ENCODE data around the gene MAFG. TPM values are rescaled to one million over a fixed set of nuclear protein-coding genes. Genes with fewer than 3 reads are reported as not detected.

Gene MAFG
- total RNA-seq, 4 donors from 2014 or later = 17.1 to 21.1 (median 19.0) TPM

DNA sequence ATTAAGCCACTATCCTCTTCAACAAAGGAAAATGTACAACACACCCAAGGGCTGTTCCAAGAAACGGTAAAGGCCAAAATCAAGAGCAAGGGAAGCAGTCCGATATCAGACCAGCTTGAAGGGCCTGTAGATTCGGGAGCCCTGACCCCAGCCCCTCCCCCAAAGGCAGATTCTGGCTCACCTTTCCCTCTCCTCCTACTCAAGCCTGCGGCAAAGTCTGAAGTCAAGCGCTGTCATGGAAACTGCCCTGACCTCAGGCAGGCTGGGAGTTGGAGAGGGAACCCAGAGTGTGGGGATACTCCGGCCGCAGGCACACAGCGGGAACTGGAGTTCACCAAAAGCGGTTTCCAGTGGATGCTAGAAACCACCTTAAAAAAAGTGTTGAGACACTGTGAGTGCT lies 37.9 kb downstream of the MAFG start:
- Histone ChIP-seq H3K36me3 (peaks cover 60% of the 10 kb centered on the region), H3K4me1 (peaks cover 37% of the 10 kb centered on the region), H3K27me3 (no peaks in the 10 kb centered on the region), H3K27ac (no peak overlapping the region), H3K4me3 (no peak overlapping the region), H3K9me3 (no peaks in the 10 kb centered on the region)
- TF ChIP-seq, protein P1, sequence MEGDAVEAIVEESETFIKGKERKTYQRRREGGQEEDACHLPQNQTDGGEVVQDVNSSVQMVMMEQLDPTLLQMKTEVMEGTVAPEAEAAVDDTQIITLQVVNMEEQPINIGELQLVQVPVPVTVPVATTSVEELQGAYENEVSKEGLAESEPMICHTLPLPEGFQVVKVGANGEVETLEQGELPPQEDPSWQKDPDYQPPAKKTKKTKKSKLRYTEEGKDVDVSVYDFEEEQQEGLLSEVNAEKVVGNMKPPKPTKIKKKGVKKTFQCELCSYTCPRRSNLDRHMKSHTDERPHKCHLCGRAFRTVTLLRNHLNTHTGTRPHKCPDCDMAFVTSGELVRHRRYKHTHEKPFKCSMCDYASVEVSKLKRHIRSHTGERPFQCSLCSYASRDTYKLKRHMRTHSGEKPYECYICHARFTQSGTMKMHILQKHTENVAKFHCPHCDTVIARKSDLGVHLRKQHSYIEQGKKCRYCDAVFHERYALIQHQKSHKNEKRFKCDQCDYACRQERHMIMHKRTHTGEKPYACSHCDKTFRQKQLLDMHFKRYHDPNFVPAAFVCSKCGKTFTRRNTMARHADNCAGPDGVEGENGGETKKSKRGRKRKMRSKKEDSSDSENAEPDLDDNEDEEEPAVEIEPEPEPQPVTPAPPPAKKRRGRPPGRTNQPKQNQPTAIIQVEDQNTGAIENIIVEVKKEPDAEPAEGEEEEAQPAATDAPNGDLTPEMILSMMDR (IDR thresholded peaks at IDR 0.05) = no peak
- TF ChIP-seq POLR2A (IDR thresholded peaks at IDR 0.05) (no peak), POLR2AphosphoS5 (IDR thresholded peaks at IDR 0.05) (no peak)
- 89% methylated on average over 9 of the region's 9 CpGs for WGBS
- DNase-seq (ENCODE audit: low spot score in 2 of 2) = peak in 1 of 2 donors; percentile 53

DNA sequence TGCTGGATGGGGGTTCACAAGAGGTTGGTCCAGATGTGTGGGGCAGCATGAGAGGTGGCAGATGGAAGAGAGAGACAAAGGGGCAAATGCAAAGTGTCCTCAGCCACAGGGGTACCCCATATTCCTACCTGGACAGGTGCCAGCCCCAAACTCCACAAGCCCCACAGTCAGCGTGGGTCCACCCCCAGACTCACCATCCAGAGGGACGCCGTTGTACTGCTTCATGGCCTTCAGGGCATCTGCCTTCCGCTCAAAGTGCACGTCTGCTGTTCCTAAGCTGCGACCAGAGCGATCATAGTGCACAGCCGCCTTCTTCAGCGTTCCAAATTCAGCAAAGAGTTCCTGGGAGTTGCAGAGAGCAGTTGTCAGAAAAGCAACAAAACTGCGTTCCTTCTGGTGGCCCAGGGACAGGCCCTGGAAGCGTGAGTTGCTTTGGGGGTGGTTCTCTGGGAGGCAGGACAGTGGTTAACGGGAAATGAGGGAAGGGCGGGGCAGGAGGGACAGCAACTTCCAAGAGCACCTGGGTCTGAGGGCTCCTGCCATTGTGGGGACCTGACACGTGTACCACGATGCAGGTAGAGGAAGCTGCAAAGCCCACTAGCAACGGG lies 38.4 kb downstream of the MAFG start:
- 91% methylated on average over 16 of the region's 16 CpGs for WGBS

DNA sequence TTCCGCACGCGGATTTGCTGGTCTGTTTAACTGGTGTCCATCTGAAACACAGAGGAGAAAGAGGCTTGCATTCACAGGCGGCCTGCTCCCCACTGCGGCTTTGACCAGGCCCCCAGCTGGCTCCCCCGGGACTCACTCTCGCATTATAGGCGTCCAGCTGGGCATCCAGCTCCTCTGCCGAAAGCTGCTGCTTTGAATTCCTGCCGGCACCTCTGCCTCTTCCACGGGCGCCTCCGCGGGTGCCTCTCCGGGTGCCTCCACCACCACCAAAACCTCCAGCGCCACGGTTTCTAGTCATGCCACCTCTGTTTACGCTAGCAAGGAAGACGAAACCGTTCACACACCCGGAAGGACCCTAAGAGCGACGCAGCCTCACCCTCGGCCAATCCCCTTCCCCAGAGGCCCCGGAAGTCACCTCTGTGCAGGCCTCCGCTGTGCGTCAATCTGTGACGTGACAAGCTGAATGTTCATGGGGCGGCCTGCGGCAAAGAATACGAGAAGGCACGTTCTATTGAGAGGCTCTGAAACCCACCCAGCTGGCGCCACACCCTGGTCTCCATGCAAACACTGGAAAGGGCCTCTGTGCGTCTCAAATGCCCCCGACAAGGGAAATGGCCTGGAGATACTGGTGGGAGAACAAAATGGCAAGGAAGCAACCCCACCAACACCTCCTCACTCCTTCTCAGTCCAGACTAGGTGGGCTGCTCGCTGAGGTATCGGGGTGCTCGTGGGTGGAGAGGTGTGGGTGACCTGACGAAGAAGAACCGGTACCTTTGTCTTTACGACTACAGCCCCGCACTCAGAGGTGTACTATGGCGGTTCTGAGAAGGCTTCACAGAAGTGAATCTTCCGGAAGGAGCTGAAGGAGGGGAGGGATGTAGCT lies 39.2 kb downstream of the MAFG start:
- no peak for TF ChIP-seq POLR2AphosphoS5 (IDR thresholded peaks at IDR 0.05)
- TF ChIP-seq EP300 (IDR thresholded peaks at IDR 0.05) = no peak
- TF ChIP-seq POLR2A (IDR thresholded peaks at IDR 0.05) = no peak
- TF ChIP-seq, protein P1 (IDR thresholded peaks at IDR 0.05) = no peak
- Histone ChIP-seq H3K4me3 (no peak overlapping the region), H3K4me1 (peaks cover 37% of the 10 kb centered on the region), H3K36me3 (peaks cover 64% of the 10 kb centered on the region), H3K9me3 (no peaks in the 10 kb centered on the region), H3K27me3 (no peaks in the 10 kb centered on the region), H3K27ac (no peak overlapping the region)
- WGBS = 95% methylated on average over 44 of the region's 44 CpGs
- DNase-seq (ENCODE audit: low spot score in 2 of 2) = peak in 1 of 2 donors; percentile 58

More for the DNA sequence above, 38.4 kb downstream of the MAFG start:
- no peak for TF ChIP-seq POLR2A (IDR thresholded peaks at IDR 0.05)
- Histone ChIP-seq H3K27ac (no peak overlapping the region), H3K9me3 (no peaks in the 10 kb centered on the region), H3K4me3 (no peak overlapping the region), H3K36me3 (peaks cover 60% of the 10 kb centered on the region), H3K27me3 (no peaks in the 10 kb centered on the region), H3K4me1 (peaks cover 37% of the 10 kb centered on the region)
- DNase-seq (ENCODE audit: low spot score in 2 of 2) = peak in 1 of 2 donors; percentile 62

DNA sequence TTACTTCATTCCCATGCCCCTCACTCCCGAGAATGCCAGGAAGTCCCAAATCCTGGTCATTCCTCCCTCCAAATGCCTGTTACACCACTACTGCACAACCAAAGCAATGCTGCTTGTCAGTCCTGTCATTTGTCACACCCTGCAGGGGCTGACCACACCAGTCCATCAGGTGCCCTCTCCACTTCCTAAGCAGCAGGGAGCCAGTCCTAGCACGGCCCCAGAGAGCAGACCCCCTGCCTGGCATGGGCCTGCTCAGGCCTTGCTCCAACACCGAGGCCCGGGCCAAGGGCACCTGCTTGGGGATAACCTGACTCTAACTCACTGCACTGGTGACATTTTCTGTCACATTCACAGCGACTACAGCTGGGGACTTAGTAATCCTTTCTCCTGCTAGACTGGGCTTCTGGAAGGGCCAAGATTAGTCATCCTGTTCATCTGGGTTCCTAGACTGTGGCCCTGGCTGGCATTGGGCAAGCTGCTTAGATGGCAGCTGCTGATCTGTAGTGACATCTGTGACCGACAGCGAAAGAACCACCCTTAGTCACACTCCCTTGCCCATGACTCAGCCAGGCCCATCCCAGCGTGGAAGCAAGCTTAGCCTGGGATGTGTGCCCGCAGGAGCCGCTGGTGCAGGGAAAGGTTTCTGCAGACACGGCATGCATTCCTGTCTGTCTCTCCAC lies 41.5 kb downstream of the MAFG start:
- Histone ChIP-seq H3K27me3 (no peaks in the 10 kb centered on the region), H3K36me3 (peaks cover 78% of the 10 kb centered on the region), H3K4me3 (no peak overlapping the region), H3K9me3 (no peaks in the 10 kb centered on the region), H3K4me1 (peaks cover 24% of the 10 kb centered on the region), H3K27ac (peak overlapping the region; percentile 36)
- WGBS = 71% methylated on average over 9 of the region's 11 CpGs
- TF ChIP-seq, protein P1 (IDR thresholded peaks at IDR 0.05) = no peak
- TF ChIP-seq POLR2AphosphoS5 (IDR thresholded peaks at IDR 0.05) = no peak
- no peak for TF ChIP-seq EP300 (IDR thresholded peaks at IDR 0.05)
- no peak for TF ChIP-seq POLR2A (IDR thresholded peaks at IDR 0.05)
- peak in 1 of 2 donors; percentile 55 for DNase-seq (ENCODE audit: low spot score in 2 of 2)

DNA sequence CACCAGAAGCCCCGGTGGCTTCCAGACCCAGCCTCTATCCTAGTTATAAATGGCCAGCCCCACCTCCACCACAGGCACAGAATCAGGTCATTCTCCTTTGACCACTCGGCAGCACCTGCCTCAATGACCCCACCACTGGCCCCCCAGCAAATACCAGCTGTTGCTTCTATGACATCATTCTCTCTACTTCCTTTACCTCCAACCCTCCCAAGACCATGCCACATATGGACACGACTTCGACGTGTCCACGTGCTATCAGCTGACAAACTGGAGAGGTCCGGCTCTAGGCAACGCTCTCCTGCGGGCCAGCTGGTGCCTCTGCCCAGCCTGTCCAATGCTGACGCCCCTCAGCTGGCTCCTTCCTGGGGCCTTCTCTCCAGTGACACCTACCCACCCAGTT lies 42.1 kb downstream of the MAFG start:
- DNase-seq (ENCODE audit: low spot score in 2 of 2) = no peak
- H3K27me3 ChIP-seq = no peaks in the 10 kb centered on the region
- peaks cover 78% of the 10 kb centered on the region for H3K36me3 ChIP-seq
- peak overlapping the region; percentile 36 for H3K27ac ChIP-seq
- peaks cover 19% of the 10 kb centered on the region for H3K4me1 ChIP-seq
- no peak for TF ChIP-seq EP300 (IDR thresholded peaks at IDR 0.05)
- TF ChIP-seq POLR2AphosphoS5 (IDR thresholded peaks at IDR 0.05) = no peak
- TF ChIP-seq POLR2A (IDR thresholded peaks at IDR 0.05) = no peak
- TF ChIP-seq, protein P1 (IDR thresholded peaks at IDR 0.05) = no peak
- no peaks in the 10 kb centered on the region for H3K9me3 ChIP-seq
- WGBS = 87% methylated on average over 8 of the region's 10 CpGs
- H3K4me3 ChIP-seq = no peak overlapping the region

All from suprapubic skin (tissue), 4 donors.